Measurements from ENCODE around the gene SHISA4.
"Not testable (repeated sequence)": the region's sequence is repeated elsewhere in the genome, so short reads cannot be mapped to it uniquely, and the experiment has no call there.

SHISA4 gene

DNA sequence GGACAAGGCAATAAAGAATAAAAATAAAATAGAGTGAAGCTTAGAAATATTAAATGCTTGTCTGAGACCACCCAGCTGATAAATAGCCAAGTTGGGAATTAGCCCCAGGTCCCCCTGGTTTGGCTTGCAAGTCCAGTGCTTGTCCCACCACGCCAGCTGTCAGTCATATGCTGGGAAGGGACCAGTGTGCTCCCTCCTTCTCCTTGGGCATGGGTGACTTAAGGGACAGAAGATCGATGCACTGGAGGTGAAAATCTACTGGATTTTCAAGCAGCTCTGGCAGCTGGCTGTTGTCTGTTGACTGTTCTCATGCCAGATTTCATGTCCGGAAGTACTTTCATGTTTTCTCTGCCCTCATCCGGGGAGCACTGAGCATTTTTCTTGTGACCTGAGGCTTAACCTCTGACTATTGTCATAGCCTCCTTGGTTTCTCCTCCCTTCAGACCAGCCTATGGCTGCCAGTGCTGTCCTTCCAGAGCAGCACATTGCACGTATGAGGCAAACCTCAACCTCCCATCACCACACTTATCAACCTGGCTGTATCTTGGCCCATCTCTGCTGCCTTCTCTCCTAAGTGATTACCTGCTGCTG, 45.2 kb downstream of the SHISA4 start:
- no peak for DNase-seq

DNA sequence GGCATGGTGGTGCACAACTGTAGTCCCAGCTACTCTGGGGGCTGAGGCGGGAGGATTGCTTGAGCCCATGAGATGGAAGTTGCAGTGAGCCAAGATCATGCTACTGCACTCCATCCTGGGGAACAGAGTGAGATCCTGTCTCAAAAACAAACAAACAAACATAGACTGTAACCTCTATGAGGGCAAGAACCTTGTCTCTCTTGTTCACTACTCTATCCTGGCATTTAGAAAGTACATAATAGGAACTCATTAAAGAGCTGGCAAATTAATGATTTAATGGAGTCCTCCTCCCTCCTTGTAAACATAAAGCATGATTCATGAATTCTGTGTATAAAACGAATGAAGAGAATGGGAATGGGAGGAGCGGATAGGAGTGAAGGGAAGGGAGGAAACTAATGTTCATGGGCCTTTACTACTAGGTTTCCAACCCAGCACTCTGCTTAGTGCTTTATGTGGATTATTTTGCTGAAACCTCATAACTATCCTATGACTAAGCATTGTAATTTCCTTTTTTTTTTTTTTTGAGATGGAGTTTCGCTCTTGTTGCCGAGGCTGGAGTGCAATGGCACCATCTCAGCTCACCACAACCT, 49.0 kb downstream of the SHISA4 start:
- no peak for DNase-seq

DNA sequence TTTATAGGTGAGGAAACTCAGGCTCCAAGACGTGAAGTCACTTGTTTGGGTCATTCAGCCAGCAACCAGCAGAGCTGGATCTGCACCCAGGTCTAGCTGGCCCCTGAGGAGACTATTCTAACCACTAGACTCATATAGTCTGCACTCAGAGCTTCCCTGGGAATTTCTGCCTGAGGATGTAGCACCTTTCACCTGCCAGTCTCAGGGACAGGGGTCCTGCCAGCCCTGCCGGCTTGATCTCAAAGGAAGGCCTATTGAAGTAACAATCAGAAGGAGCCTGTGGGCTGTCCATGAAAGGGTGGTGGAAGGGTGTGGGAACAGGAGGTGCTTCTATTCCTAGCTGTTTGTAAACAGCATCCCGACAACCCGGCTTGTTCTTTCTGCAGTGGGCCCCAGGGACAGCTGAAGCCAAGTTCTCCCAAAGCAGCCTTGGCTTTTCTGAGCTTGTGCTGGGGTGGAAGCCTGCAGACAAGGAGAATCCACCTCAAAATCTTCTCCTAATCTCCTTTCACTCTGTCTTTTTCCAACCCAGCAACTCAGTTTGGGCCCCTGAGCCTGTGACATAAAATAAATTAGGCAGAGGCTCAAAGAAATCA, 49.8 kb downstream of the SHISA4 start:
- no peak for DNase-seq

DNA sequence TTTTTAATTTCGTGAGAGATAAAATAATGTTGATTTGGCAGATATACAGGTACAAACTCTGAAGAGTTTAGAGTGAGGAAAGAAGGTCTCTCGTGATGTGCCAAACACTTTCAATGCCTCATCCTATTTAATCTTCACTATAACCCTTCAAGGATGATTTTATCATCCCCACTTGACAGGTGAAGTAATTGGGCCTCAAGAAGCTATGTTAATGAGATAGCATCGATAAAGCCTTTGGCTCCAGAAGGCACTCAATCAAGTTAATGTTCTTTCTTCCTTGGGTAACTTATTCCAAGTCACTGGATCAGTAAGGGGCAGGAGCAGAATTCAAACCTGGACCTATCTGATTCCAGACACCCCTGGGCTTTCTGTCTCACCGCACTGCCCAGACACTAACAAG, 50.5 kb downstream of the SHISA4 start:
- DNase-seq: no peak

DNA sequence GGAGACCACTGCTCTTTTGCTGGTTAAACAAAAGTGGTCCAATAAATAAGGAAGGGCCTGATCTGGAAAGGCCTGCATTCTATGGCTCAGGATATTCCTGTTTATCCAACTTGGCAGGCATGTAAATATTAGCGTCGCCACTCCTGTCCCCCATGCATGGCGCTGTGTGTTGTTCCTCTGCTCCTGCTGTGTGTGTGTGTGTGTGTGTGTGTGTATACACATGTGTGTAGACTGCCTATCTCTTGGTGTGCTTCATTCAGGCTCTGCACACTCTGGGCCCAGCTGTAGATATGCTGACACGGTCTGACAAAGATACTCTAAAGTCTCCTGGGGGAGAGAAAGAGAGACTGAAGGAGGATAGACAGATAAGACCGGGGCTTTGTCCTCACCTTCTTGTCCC, 50.9 kb downstream of the SHISA4 start:
- no peak for DNase-seq

DNA sequence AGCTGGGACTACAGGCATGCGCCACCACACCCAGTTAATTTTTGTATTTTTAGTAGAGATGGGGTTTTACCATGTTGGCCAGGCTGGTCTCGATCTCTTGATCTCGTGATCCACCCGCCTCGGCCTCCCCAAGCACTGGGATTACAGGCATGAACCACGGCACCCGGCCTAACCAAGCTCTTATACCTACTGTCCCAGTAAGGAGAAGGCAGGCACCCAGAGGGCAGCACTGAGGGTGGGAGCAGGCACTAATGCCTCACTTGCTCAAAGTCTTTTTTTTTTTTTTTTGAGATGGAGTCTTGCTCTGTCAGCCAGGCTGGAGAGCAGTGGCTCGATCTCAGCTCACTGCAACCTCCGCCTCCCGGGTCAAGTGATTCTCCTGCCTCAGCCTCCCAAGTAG, 51.6 kb downstream of the SHISA4 start:
- not testable (repeated sequence) for DNase-seq

DNA sequence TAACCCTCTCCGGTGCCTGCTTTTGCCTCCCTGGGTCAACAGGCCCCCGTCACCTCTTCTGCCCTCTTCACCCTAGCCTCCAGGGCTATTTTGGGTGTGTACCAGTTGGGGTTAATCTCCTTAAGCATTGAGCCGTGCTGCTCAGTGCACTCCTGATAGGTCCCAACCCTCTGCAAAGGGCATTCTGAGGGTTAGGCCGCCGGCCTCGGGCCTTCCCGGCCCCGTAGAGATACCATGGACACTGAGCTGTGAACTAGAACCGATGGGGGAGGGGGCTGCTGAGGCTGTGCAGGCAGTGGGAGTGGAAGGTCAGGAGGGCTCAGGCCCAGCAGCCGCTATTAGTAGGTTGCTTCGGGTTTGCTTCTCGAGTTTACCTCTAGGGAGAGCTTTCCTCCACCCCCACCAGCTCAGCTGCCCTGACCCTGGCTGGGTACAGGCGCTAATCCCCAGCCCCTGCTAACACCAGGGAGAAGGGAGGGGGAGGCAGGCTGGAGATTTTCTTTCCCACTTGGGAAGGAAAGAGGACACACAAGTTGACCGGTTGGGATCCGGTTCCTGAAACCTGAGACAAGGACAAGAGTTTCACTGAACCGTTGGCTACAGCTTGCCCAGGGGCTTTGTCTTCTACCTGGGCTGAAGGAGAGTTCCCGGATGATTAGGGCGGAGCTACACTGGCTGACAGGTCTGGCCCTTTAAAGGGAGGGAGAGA, 52.9 kb downstream of the SHISA4 start:
- DNase-seq: no peak

DNA sequence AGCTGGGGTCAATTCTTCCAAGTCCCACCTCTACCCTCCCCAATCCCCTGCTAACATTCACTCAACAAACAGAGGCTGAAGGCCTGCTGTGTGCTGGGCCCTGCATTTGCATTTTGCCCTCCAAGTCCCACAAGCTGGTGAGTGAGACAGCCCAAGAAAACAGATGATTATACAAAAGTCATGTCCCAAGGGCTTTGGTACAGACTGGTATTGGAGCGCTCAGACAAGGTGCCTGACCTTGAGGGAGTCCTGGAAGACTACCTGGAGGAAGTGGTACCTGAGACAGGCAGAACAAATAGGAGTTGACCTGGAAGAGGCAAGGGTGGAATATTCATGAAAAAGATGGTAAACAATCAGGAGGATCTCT, 53.4 kb downstream of the SHISA4 start:
- DNase-seq: no peak

Data from CD4-positive, alpha-beta T cell treated with Interleukin-21 for 1 hour (primary cell).